ENCODE measurements around the gene CAMTA1. TPM values are rescaled to one million over a fixed set of nuclear protein-coding genes. Genes with fewer than 3 reads are reported as not detected.

CAMTA1 gene
- total and polyA plus RNA-seq, 9 of the 15 experiments (the other 6 are each of a cell fraction or from before 2014, with no cell fraction given) = 43.9 to 161 (median 65.9) TPM

DNA sequence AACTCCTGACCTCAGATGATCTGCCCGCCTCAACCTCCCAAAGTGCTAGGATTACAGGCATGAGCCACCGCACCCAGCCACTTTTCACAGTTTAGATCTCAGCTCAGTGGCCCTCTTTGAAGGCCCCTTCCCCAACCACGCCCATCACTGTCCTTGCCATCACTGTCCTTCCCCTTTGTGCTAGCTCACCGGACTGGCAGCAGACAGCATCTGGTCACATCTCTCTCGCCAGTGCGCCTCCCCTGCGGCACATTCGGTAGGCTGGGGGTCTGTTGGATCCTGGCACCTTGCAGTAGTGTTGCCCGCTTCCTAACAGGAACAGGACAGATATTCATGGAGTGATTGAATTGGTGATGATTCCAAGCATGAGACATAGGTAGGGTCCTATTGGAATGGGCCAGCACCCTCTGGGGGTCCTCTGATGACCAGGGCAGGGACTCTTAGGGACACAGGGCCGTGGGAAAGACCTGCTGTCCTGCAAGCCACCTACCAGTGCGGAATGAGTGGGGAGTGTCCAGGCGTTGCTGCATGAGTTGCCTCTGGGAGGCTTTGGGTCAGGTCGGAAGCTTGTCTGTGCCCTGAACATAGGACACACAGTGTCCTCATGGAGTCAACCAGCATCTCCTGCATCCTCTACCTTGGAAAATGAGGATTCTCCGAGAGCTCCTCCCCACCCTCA lies 807.0 kb downstream of the CAMTA1 start (continued):
- TF ChIP-seq, protein P1, sequence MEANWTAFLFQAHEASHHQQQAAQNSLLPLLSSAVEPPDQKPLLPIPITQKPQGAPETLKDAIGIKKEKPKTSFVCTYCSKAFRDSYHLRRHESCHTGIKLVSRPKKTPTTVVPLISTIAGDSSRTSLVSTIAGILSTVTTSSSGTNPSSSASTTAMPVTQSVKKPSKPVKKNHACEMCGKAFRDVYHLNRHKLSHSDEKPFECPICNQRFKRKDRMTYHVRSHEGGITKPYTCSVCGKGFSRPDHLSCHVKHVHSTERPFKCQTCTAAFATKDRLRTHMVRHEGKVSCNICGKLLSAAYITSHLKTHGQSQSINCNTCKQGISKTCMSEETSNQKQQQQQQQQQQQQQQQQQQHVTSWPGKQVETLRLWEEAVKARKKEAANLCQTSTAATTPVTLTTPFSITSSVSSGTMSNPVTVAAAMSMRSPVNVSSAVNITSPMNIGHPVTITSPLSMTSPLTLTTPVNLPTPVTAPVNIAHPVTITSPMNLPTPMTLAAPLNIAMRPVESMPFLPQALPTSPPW (CRISPR knock-in tag; IDR thresholded peaks at IDR 0.05) = no peak
- TF ChIP-seq, protein P2, sequence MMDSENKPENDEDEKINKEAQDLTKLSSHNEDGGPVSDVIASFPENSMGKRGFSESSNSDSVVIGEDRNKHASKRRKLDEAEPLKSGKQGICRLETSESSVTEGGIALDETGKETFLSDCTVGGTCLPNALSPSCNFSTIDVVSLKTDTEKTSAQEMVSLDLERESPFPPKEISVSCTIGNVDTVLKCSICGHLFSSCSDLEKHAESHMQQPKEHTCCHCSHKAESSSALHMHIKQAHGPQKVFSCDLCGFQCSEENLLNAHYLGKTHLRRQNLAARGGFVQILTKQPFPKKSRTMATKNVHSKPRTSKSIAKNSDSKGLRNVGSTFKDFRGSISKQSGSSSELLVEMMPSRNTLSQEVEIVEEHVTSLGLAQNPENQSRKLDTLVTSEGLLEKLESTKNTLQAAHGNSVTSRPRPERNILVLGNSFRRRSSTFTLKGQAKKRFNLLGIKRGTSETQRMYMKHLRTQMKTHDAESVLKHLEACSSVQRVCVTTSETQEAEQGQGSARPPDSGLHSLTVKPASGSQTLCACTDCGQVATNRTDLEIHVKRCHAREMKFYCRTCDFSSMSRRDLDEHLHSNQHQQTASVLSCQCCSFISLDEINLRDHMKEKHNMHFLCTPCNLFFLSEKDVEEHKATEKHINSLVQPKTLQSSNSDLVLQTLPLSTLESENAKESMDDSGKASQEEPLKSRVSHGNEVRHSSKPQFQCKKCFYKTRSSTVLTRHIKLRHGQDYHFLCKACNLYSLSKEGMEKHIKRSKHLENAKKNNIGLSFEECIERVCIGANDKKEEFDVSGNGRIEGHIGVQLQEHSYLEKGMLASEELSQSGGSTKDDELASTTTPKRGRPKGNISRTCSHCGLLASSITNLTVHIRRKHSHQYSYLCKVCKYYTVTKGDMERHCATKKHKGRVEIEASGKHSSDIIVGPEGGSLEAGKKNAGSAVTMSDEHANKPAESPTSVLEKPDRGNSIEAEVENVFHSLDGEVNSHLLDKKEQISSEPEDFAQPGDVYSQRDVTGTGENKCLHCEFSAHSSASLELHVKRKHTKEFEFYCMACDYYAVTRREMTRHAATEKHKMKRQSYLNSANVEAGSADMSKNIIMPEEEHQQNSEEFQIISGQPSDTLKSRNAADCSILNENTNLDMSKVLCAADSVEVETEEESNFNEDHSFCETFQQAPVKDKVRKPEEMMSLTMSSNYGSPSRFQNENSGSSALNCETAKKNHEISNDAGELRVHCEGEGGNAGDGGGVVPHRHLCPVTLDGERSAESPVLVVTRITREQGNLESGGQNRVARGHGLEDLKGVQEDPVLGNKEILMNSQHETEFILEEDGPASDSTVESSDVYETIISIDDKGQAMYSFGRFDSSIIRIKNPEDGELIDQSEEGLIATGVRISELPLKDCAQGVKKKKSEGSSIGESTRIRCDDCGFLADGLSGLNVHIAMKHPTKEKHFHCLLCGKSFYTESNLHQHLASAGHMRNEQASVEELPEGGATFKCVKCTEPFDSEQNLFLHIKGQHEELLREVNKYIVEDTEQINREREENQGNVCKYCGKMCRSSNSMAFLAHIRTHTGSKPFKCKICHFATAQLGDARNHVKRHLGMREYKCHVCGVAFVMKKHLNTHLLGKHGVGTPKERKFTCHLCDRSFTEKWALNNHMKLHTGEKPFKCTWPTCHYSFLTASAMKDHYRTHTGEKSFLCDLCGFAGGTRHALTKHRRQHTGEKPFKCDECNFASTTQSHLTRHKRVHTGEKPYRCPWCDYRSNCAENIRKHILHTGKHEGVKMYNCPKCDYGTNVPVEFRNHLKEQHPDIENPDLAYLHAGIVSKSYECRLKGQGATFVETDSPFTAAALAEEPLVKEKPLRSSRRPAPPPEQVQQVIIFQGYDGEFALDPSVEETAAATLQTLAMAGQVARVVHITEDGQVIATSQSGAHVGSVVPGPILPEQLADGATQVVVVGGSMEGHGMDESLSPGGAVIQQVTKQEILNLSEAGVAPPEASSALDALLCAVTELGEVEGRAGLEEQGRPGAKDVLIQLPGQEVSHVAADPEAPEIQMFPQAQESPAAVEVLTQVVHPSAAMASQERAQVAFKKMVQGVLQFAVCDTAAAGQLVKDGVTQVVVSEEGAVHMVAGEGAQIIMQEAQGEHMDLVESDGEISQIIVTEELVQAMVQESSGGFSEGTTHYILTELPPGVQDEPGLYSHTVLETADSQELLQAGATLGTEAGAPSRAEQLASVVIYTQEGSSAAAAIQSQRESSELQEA (IDR thresholded peaks at IDR 0.05; ENCODE audit: low read depth) = no peak
- TF ChIP-seq, protein P3, sequence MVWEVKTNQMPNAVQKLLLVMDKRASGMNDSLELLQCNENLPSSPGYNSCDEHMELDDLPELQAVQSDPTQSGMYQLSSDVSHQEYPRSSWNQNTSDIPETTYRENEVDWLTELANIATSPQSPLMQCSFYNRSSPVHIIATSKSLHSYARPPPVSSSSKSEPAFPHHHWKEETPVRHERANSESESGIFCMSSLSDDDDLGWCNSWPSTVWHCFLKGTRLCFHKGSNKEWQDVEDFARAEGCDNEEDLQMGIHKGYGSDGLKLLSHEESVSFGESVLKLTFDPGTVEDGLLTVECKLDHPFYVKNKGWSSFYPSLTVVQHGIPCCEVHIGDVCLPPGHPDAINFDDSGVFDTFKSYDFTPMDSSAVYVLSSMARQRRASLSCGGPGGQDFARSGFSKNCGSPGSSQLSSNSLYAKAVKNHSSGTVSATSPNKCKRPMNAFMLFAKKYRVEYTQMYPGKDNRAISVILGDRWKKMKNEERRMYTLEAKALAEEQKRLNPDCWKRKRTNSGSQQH (CRISPR knock-in tag; IDR thresholded peaks at IDR 0.05) = no peak
- TF ChIP-seq HMGN3 (IDR thresholded peaks at IDR 0.05; ENCODE audit: borderline replicate concordance, extremely low read depth, insufficient read length, low read depth, low read length) = no peak
- no peak for TF ChIP-seq SETDB1 (IDR thresholded peaks at IDR 0.05; ENCODE audit: low read length)
- TF ChIP-seq SRSF7 (optimal IDR thresholded peaks at IDR 0.05; ENCODE audit: low read depth, low read length) = no peak
- TF ChIP-seq POLR2A (conservative IDR thresholded peaks at IDR 0.05) = no peak
